GM19351 (cell line): ENCODE measurements around the gene AMFR.
A peak's percentile ranks its signal among the peaks of the same experiment; 100 is the strongest.

Experiments
- ATAC-seq: cut with Tn5 transposase; IDR thresholded peaks from one replicate; pipeline ENCODE4 v1.9.1; 2021; ENCODE audit warnings: mild to moderate bottlenecking, moderate library complexity; ENCODE audit not compliant: unreplicated experiment

AMFR gene

GRCh38 chr16:56424404-56424764 lies 961 bp downstream of the AMFR start:
- ATAC-seq = no peak

GRCh38 chr16:56423584-56424403 lies 1.6 kb downstream of the AMFR start:
- ATAC-seq = no peak

- no peak for ATAC-seq
Observed at GRCh38 chr16:56422896-56423441, 2.4 kb downstream of the AMFR start.

- no peak for ATAC-seq
Observed at GRCh38 chr16:56421976-56422669, 3.2 kb downstream of the AMFR start.

GRCh38 chr16:56421313-56421712 lies 4.0 kb downstream of the AMFR start:
- ATAC-seq = no peak

- no peak for ATAC-seq
Observed at GRCh38 chr16:56420613-56421012, 4.7 kb downstream of the AMFR start.

GRCh38 chr16:56419740-56420548 lies 5.4 kb downstream of the AMFR start:
- no peak for ATAC-seq

GRCh38 chr16:56417138-56417537 lies 8.2 kb downstream of the AMFR start:
- no peak for ATAC-seq

GRCh38 chr16:56415875-56416274 lies 9.5 kb downstream of the AMFR start:
- no peak for ATAC-seq

GRCh38 chr16:56414366-56414765 lies 11.0 kb downstream of the AMFR start:
- ATAC-seq = no peak

GRCh38 chr16:56413381-56413780 lies 12.0 kb downstream of the AMFR start:
- no peak for ATAC-seq

- no peak for ATAC-seq
Observed at GRCh38 chr16:56411624-56412023, 13.7 kb downstream of the AMFR start.

- no peak for ATAC-seq
Observed at GRCh38 chr16:56411123-56411522, 14.2 kb downstream of the AMFR start.

GRCh38 chr16:56409195-56409594 lies 16.1 kb downstream of the AMFR start:
- ATAC-seq = no peak

- ATAC-seq = no peak
Observed at GRCh38 chr16:56408379-56409098, 16.8 kb downstream of the AMFR start.

- no peak for ATAC-seq
Observed at GRCh38 chr16:56405977-56406672, 19.2 kb downstream of the AMFR start.

- peak; percentile 79 for ATAC-seq
Observed at GRCh38 chr16:56401482-56401881, 23.9 kb downstream of the AMFR start.

- no peak for ATAC-seq
Observed at GRCh38 chr16:56400458-56400857, 24.9 kb downstream of the AMFR start.

GRCh38 chr16:56399486-56399885 lies 25.9 kb downstream of the AMFR start:
- ATAC-seq = no peak

- no peak for ATAC-seq
Observed at GRCh38 chr16:56399047-56399446, 26.3 kb downstream of the AMFR start.
